SU-DHL-6 (cell line): ENCODE data around the gene MGAT1.

Source experiments
- H2AFZ ChIP-seq: fragments of 200-600 bp; sonication (generic); 2 replicates; pipeline ENCODE4 v1.6.1; 2014; ENCODE audit warnings: low read depth, mild to moderate bottlenecking, moderate library complexity, mixed read lengths, antibody characterized with exemption, low read length; ENCODE audit not compliant: severe bottlenecking
- H3F3A ChIP-seq: fragments of 200-600 bp; shearing (Covaris generic); 2 replicates; pipeline ENCODE4 v1.6.0; 2016; ENCODE audit warnings: antibody characterized with exemption, mild to moderate bottlenecking; ENCODE audit not compliant: insufficient read depth
- H3K27ac ChIP-seq: fragments of 200-600 bp; sonication (generic); 2 replicates; pipeline ENCODE4 v1.5.1; 2016; ENCODE audit warnings: low read depth, mild to moderate bottlenecking, low read length, moderate library complexity, mixed read lengths
- H3K27me3 ChIP-seq: fragments of 200-600 bp; sonication (generic), shearing (Covaris generic); 2 replicates; pipeline ENCODE4 v1.6.0; 2014; ENCODE audit warnings: mild to moderate bottlenecking, low read length
- H3K36me3 ChIP-seq: fragments of 200-600 bp; sonication (generic); 2 replicates; pipeline ENCODE4 v1.6.1; 2014; ENCODE audit warnings: mild to moderate bottlenecking, low read length, mixed read lengths
- H3K4me2 ChIP-seq: fragments of 300-600, 200-600 bp; shearing (Covaris generic), sonication (generic); 2 replicates; pipeline ENCODE4 v1.6.0; 2014; ENCODE audit warnings: low read length, low read depth, mild to moderate bottlenecking; ENCODE audit not compliant: poor library complexity, severe bottlenecking
- H3K4me3 ChIP-seq: fragments of 200-600 bp; sonication (generic); 2 replicates; pipeline ENCODE4 v1.5.1; 2014; ENCODE audit warnings: antibody characterized with exemption, low read length, mild to moderate bottlenecking, mixed read lengths; ENCODE audit not compliant: insufficient read depth, poor library complexity, severe bottlenecking
- H3K79me2 ChIP-seq: fragments of 200-600 bp; sonication (generic); 2 replicates; pipeline ENCODE4 v1.6.1; 2014; ENCODE audit warnings: mild to moderate bottlenecking, low read length, moderate library complexity; ENCODE audit not compliant: insufficient read depth
- H3K9ac ChIP-seq: fragments of 200-600 bp; sonication (generic); 2 replicates; pipeline ENCODE4 v1.7.0; 2014; ENCODE audit warnings: mild to moderate bottlenecking, low read length
- H3K9me2 ChIP-seq: fragments of 200-600 bp; sonication (generic); replicated peaks from 2 replicates; pipeline ENCODE4 v1.6.1; 2014; ENCODE audit warnings: low read length; ENCODE audit not compliant: insufficient read depth
- H3K9me3 ChIP-seq: fragments of 200-600 bp; sonication (generic); 2 replicates; pipeline ENCODE4 v1.6.1; 2014; ENCODE audit warnings: low read length, mixed read lengths; ENCODE audit not compliant: insufficient read depth
- H4K20me1 ChIP-seq: fragments of 200-600 bp; sonication (generic); 2 replicates; pipeline ENCODE4 v1.6.1; 2014; ENCODE audit warnings: low read depth, mild to moderate bottlenecking, antibody characterized with exemption, low read length, moderate library complexity, mixed read lengths
- EZH2phosphoT487 ChIP-seq: fragments of 200-600 bp; sonication (generic), shearing (Covaris generic); conservative IDR thresholded peaks from 2 replicates; pipeline ENCODE4 v1.6.1; 2018; ENCODE audit warnings: mild to moderate bottlenecking, antibody characterized with exemption, low read length, moderate library complexity, mixed read lengths
- TF ChIP-seq, protein P1 (sequence below): fragments of 200-600 bp; sonication (generic); IDR thresholded peaks from one replicate; pipeline ENCODE4 v1.5.1; 2017; ENCODE audit warnings: antibody characterized with exemption, mild to moderate bottlenecking, low read length, moderate library complexity; ENCODE audit not compliant: insufficient read depth, poor library complexity, severe bottlenecking

The MGAT1 gene

GRCh38 chr5:180801596-180802324, 846 bp downstream of the MGAT1 start:
- Histone ChIP-seq H3K36me3 (no peaks in the 10 kb centered on the region), H3K9ac (peak overlapping the region; percentile 68), H2AFZ (no peak overlapping the region), H3K4me3 (peak overlapping the region; percentile 78), H3K27ac (no peak overlapping the region), H3K27me3 (no peaks in the 10 kb centered on the region), H3K9me3 (no peaks in the 10 kb centered on the region), H4K20me1 (peaks cover 20% of the 10 kb centered on the region; the same call in 1 of the 2 replicates), H3K79me2 (peaks cover 61% of the 10 kb centered on the region), H3F3A (peaks cover 28% of the 10 kb centered on the region), H3K9me2 (no peaks in the 10 kb centered on the region), H3K4me2 (peak overlapping the region; percentile 96)
- TF ChIP-seq, protein P1, sequence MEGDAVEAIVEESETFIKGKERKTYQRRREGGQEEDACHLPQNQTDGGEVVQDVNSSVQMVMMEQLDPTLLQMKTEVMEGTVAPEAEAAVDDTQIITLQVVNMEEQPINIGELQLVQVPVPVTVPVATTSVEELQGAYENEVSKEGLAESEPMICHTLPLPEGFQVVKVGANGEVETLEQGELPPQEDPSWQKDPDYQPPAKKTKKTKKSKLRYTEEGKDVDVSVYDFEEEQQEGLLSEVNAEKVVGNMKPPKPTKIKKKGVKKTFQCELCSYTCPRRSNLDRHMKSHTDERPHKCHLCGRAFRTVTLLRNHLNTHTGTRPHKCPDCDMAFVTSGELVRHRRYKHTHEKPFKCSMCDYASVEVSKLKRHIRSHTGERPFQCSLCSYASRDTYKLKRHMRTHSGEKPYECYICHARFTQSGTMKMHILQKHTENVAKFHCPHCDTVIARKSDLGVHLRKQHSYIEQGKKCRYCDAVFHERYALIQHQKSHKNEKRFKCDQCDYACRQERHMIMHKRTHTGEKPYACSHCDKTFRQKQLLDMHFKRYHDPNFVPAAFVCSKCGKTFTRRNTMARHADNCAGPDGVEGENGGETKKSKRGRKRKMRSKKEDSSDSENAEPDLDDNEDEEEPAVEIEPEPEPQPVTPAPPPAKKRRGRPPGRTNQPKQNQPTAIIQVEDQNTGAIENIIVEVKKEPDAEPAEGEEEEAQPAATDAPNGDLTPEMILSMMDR: no peak
- TF ChIP-seq EZH2phosphoT487: no peak

DNA sequence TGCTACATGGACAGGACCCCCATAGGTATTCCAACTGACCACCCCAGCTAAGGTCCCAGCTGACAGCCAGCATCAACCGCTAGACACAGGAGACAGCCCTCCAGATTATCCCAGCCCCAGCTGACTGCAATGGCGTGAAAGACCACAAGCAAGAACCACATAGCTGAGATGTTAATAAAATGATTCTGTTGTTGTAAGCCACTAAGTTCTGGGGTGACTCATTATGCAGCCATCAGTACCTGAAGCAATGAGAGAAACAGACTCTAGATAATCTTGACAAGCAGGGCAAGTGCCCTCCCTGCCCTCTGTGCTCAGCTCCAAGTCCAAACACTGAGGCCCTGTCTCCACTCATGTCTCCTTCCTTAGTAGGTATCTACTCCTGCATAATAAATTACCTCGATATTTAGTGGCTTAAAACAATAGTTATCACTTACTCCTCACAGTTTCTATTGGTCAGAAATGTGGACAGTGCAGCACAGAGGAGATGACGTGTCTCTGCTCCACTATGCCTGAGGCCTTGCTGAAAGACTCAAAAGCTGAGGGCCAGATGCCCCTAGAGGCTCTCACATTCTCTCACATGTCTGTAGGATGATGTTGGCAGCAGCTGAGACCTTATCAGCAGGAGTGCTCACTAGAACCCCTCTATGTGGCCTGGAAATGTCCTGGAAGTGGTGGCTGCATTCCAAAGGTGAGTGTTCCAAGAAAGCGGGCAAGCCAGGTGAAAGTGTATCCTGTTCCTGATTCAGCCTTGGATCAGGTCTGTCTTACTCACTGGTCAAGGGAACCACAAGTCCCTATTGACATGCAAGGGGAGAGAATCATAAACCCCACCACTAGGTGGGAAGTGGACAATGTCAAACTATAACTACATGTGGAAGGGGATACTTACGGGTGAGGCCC, 2.5 kb downstream of the MGAT1 start:
- no peak overlapping the region for H2AFZ ChIP-seq
- no peak overlapping the region for H3K27ac ChIP-seq
- no peak overlapping the region for H3K4me2 ChIP-seq
- H3K9ac ChIP-seq: no peak overlapping the region
- H3K9me2 ChIP-seq: no peaks in the 10 kb centered on the region
- peaks cover 21% of the 10 kb centered on the region for H3F3A ChIP-seq
- peaks cover 75% of the 10 kb centered on the region for H3K79me2 ChIP-seq
- no peaks in the 10 kb centered on the region for H3K36me3 ChIP-seq
- no peak overlapping the region for H3K4me3 ChIP-seq
- no peak for TF ChIP-seq EZH2phosphoT487
- TF ChIP-seq, protein P1: no peak
- no peaks in the 10 kb centered on the region for H3K27me3 ChIP-seq
- H3K9me3 ChIP-seq: no peaks in the 10 kb centered on the region
- H4K20me1 ChIP-seq: peaks cover 20% of the 10 kb centered on the region; the same call in 1 of the 2 replicates

DNA sequence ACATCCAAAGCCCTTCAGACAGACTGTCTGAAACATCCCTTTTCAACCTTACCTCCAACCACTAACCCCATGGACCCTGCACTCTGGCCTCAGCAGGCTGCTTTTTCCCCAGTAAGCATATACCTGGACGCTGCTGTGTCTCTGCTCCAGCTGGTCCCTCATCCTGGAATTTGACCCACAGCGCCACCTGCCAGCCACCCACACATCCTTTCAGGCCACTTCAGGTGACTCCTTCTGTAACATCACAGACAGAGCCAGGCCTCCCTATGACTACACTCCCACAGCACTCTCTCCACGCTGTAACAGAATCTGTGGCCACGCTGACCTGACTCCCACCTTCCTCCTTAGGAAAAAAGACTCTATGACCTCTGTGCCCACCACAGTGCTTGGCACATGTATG, 3.4 kb downstream of the MGAT1 start:
- H3K9me3 ChIP-seq: no peaks in the 10 kb centered on the region
- peaks cover 12% of the 10 kb centered on the region for H3F3A ChIP-seq
- no peaks in the 10 kb centered on the region for H3K27me3 ChIP-seq
- H3K27ac ChIP-seq: no peak overlapping the region
- H3K4me3 ChIP-seq: no peak overlapping the region
- no peak overlapping the region for H3K4me2 ChIP-seq
- TF ChIP-seq, protein P1: peak; percentile 30
- TF ChIP-seq EZH2phosphoT487: no peak
- H3K9me2 ChIP-seq: no peaks in the 10 kb centered on the region
- H3K9ac ChIP-seq: no peak overlapping the region
- H3K79me2 ChIP-seq: peaks cover 81% of the 10 kb centered on the region
- H2AFZ ChIP-seq: no peak overlapping the region
- no peaks in the 10 kb centered on the region for H3K36me3 ChIP-seq
- H4K20me1 ChIP-seq: peaks cover 20% of the 10 kb centered on the region; the same call in 1 of the 2 replicates
